T-helper 9 cell (primary cell): ENCODE data around the gene ANGPTL2.

Experiments used
- DNase-seq: peaks from one replicate; pipeline ENCODE4 v3.0.0-alpha.2; 2020

ANGPTL2 gene

DNA sequence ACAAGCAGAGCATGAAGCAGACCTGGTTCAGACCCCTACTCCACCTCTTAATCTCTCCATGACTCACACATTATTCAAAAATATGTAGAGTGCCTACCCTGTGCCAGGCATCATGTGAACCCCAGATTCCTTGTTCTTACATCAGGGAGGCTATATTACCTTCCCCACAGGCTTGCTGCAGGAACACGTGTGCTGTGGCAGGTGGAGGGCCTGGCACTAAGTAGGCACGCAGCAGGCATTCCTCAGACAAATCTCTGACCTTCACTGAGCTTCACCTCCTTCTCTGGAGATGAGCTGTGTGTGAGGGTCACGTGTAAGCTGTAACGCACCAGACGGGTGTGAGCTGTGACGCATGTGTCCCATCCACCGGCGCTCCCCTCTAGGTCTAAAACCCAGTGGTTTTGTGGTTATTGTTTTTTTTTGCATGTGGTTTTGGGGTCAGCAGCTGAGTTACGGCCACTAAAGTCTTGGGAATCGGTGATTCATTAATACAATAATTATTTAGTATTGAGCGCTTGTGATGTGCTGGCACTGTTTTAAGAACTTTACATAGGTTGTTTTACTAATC, 30.3 kb downstream of the ANGPTL2 start:
- DNase-seq: no peak

DNA sequence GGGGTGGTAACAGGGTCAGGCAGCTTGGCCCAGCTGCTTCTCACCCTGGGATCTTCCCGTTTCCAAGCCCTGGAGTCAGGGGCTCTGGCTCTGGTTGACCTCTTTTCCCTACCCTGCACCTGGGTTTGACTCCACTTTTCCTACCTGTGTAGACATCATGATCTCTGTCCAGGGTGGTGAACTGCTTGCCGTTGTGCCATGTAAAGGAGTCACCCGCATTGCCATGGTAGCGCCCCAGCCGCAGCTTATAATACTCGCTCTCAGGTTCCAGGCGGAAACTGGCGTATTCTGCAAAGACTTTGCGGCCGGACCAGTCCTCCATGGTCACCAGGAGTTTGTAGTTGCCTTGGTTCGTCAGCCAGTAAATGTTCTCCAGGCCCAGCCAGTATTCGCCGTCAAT, 30.9 kb downstream of the ANGPTL2 start:
- no peak for DNase-seq

- no peak for DNase-seq
Measured at GRCh38 chr9:127090341-127090985, 32.0 kb downstream of the ANGPTL2 start.

DNA sequence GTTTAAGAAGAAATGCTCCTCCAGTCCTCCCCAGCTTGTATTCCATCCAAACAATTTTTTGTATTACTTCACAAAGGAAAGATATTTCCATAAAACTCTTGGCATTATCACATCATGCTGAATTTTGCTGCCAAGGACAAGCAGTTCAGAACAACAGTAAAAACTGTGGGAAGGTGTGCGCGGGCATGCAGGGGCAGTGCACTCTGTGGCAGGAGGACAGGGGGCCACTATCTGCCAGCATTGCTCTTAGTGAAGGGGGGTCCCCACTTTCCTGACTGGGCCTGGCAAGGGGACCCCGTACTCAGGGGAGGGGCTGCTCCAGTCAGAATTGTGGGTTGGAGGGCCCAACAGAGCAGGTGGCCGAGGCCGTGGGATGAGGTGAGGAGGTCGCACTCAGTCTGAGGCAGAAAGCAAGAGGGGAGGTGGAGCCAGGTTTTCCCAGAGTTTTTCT, 32.8 kb downstream of the ANGPTL2 start:
- no peak for DNase-seq

DNA sequence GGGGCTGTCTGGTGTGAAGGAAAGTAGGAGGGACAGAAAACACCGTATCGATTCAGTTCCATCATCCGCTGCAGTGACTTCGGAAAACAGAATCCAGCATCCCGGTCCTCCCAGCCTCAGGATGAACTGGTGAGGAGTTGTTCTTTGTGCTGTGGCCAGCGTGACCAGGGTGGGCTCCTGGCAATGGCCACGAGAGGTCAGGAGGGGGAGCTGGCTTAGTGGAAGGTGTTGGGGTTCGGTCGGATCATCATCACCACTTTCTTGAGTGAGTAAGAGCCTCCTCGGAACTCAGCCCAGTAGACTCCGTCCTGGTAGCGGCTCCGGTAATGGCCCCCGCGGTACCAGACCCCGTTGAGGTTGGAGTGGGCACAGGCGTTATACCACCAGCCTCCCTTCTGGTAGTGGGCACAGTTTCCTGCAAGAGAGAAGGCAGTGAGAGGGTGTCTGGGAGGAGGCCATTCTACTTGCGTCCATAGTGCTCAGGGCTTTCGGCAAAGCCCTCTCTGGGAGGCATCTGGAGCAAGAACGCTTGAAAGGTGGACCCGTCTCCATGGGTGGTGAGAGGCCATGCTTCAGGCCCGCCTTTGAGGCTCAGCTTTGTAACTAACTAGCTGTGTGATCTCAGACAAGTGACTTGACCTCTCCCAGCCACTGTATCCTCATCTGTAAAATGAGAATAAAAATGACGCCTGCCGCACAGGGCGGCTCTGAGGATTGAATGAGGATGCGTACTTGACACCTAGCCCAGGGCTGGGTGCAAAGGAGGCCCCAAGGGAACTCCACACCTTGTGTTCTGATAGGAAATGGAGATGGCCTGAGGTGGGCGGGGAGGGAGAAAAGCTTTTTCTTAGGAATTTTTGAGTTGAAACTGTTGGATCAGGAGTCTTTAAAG, 33.5 kb downstream of the ANGPTL2 start:
- no peak for DNase-seq

DNA sequence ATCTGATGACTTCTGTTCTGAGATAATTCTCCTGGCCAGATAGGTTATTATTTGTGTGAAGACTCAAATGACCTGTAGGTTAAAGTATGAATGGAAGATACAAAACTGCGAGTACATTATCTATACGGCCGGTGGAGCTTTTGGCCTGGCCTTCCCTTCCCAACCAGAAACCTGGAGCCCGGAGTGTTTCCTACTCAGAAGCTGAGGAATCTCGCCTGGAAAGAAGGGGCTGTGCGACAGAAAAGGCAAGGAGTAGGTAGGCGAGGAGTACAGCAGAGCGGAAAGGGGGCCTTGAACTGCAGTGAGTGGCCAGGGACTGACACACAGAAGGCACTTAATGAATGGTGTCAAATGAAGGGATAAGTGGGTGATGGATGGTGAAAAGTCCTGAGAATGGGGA, 34.6 kb downstream of the ANGPTL2 start:
- DNase-seq: no peak

DNA sequence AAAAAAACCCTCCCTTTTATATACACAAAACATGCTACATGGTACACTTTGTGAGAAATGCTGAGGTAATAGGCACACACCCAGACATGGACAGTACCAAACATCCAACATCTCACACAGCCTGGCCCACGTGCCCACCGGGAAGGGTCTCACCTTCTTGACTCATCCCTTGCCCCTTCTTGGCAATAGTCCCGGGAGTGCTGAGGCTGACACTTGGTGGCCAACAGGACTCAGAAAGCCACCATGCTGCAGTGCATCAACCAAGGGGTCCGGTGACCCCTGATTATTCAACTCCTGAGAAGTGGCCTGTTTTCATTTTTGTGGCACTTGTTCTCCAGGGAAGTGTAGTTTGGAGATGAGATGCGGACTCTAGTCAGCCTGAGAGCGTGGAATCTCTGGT, 35.0 kb downstream of the ANGPTL2 start:
- no peak for DNase-seq

DNA sequence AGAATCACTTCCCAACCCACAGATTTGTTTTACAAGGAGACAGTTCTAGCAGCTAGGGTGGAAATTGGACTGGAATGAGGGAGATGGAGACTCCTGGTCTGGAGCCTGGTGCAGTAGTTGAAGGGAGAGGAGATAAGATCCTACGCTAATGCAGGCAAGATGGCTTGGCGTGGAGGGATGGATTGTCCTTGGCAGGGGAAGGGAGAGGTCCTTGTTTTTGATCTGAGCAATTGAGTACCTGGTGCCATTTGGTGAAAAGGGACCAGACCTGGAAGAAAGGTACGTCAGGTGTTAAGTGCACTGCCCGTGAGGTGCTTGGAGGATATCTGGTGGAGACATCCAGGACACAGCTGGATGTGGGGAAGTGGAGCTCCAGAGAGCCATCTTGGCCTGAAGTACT, 35.7 kb downstream of the ANGPTL2 start:
- DNase-seq: no peak

DNA sequence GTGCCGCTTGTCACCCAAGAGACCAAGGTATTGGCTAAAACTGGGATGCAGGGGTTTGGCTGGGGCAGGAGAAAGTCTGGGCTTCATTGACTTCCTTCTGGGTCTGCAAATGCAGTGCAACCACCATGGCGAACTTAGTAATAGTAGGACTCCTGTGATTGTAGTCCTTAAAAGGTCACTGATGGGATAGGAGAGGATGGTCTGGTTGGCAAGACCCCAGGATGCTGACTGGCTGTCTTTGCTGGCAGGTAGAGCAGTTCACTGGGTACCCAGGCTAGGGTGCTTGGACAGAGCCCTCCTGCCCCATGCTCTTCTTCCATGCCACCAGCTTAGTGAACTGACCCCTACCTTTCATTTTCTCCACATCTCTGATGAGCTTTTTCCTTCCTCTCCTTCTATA, 37.2 kb downstream of the ANGPTL2 start:
- no peak for DNase-seq

GRCh38 chr9:127084076-127085039, 38.1 kb downstream of the ANGPTL2 start:
- no peak for DNase-seq

- no peak for DNase-seq
Measured at GRCh38 chr9:127083138-127083980, 39.1 kb downstream of the ANGPTL2 start.

DNA sequence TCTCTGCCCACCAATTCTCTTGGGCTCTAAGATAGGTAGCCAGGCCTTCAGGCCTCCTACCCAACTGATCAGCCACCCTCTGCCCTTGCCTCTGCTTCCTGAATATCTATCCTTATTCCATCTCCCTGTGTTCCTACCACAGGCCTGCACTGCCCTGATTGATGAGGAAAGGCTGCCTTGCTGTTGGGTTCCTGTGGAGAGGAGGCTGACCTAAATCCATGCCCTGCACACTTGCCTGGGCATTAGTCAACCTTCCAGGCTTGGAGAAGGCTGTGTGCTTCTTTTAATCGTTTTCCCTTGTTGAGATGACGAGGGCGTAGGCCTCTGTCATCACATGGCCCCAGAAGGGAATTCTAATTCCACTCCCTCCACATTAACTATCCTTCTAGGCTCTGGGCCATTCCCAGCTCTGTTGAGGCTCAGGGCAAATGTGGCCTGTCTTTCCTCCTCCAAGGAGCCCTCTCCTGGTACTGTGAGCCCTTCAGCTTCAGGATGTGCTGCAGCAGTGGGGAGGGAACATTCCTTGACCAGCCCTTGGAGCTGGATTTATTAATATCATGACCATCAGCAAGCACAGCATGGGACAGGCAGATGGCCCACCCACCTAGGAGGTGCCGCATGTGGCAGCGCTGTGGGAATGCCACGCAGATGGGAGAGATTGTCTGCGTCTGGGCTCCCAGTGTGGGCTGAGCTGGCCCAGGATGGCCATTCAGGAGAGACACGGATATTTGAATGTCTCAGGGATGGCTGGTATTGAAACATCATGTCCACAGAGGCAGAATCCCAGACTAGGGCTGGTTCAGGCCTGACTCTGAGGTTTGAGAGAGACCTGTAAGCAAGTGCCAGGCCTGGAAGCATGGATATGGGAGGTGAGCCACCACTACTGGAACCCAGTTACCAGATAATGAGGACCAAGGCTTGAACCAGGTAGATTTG, 40.9 kb downstream of the ANGPTL2 start:
- no peak for DNase-seq

DNA sequence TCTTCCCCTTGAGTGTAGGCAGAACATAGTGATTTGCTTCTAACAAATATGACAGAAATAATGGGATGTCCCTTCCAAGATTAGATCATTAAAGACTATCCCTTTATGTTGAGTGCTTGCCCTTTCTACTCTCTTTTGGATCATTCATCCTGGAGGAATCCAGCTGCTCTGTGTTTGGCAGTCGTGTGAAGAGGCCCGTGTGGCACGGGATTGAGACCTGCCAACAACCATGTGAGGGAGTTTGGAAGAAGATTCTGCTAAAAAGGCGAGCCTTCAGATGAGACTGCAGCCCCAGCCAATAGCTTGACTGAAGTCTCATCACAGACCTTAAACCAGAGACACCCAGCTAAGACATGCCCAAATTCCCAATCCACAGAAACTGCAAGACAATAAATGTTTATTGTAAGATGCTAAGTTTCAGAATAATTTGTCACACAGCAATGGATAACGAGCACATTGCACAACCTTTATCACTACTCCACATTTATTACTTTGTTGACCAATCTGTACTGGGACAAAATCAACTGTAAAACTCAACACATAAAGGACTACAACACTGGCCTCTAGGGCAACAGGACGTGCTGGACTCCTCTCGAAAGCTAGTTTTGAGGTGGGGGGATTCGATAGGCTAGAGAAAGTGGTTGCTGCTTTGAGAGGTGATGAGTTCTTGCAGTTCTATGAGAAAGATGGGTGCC, 42.8 kb downstream of the ANGPTL2 start:
- DNase-seq: no peak

DNA sequence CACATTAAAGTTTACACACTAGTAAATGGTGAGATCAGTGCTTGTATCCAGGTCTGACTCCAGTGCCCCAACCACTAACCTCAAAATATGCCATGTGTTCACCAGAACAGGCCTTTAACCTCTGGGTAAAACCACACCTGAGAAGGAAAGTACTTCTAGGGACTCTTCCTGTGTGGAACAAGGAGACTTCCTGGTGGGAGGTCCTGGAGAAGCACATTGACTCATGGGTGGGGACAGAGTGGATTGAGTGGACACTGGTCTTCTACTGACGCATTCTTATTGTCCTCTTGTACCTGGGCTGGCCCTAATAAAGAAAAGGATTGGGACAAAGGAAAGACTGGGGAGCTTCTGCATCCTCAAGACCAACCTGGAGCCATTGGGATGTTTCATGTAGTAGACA, 43.4 kb downstream of the ANGPTL2 start:
- no peak for DNase-seq

GRCh38 chr9:127078336-127078735, 44.1 kb downstream of the ANGPTL2 start:
- DNase-seq: no peak

DNA sequence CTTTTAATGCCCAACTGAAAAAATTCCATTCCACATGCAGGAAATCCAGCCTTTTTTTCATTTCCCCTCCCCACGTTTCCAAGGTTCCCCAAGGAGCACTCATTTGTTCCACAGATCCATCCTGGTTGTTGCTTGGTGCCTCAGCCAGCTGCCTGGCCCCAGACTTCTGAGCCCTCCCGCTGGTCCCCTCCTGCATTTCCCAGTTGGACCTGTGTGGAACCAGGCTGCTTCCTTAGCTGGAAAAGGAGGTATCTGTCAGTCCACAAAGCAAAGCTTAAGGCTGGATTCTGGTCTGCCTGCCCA, 44.8 kb downstream of the ANGPTL2 start:
- DNase-seq: no peak

DNA sequence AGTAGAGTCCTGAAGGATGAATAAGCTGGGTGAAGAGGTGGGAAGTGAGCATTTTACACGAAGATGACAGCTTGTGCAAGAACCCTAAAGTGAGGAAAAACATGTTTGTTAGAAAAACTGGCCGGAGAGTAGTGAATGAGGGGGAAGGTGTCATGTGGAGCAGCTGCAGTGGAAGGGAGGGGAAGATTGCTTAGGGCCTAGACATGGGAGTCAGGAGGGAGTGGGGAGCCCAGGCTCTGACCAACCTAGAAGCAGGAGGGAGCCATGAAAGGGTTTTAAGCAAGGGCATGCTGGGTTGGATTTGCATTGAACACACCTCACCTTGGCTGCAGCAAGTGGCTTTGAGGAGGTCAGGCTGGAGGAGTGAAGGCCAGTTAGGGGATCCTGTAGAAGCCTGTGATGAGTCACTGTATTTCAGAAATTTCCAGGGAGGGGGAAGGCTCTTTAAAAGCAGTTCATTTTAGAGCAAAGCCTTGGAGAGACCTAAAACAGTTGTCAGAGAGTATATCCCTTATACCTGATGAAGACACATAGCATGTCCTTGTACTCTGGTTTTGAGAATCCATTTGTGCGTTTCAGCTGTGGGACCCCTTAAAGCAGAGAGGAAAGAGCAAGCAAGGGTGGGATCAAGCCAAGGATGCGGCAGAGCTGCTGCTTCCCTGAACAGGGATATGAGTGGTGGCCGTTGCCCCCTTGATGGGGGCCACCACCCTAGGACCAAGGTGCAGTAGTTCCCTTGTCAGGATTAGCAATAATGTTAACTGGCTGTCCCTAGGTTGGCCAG, 45.4 kb downstream of the ANGPTL2 start:
- no peak for DNase-seq

DNA sequence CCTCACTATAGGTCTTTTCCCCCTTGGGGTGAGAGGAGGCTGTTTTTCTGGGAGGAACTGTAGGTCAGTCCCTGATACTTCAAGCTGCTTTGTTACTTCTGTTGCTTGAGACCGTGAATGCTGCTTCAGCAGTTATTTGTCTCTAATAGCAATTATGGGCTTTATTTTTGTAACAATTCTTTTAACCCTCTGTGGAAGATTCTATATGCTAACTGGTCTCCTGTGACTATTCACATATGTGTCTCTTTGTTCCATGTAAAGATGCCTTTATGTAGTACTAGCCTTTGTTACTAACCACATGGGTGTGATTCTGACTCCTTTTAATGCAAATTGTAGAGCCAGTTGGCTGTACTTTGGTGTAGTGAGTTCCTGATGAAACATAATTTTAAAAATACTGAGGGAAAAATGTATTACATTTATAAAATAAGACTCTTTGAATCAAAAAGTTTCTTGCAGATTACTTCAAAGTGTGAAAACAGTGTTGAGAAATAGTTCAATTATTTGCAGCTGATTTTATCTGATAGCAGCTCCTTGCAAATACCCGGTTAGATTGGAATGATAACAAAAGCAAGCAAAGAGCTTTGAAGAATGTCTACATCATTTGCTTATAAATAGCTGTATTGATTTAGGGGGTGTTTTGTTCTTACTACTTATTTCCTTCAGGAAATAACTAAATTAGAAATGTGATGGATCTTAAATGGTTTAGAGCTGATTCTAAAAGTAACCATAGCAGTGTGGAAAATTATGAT, 46.6 kb downstream of the ANGPTL2 start:
- no peak for DNase-seq
